K562 (cell line): Measurements from ENCODE around the gene ALDH16A1. TPM values are rescaled to one million over a fixed set of nuclear protein-coding genes. Genes with fewer than 3 reads are reported as not detected.

Experiments
- ATF7 ChIP-seq: fragments of 450-650 bp; IDR thresholded peaks from 2 replicates; pipeline ENCODE4 v1.7.1; 2014; ENCODE audit warnings: mild to moderate bottlenecking, moderate library complexity
- CBX1 ChIP-seq: sonication (generic); IDR thresholded peaks from 2 replicates; pipeline ENCODE4 v1.6.1; 2016; ENCODE audit warnings: antibody characterized with exemption, low read depth, mild to moderate bottlenecking
- CEBPB ChIP-seq: fragments of 450-650 bp; IDR thresholded peaks from 2 replicates; pipeline ENCODE4 v1.6.1; 2016; ENCODE audit warnings: missing genetic modification characterization, missing compliant biosample characterization
- CHAMP1 ChIP-seq: fragments of 450-650 bp; IDR thresholded peaks from 2 replicates; pipeline ENCODE4 v1.6.1; 2016; ENCODE audit warnings: mild to moderate bottlenecking
- CREBBP ChIP-seq: IDR thresholded peaks from one replicate; pipeline ENCODE4 v1.6.1; 2012; ENCODE audit warnings: low read depth, mild to moderate bottlenecking, control low read depth, inconsistent platforms, low read length
- DMBX1 ChIP-seq: fragments of 250-450 bp; sonication (Bioruptor Pico); IDR thresholded peaks from 2 replicates; pipeline ENCODE4 v1.8.0; 2022; ENCODE audit warnings: inconsistent platforms, mild to moderate bottlenecking, moderate library complexity, borderline replicate concordance
- GABPA ChIP-seq: fragments of 200-800 bp; sonication (Bioruptor generic); conservative IDR thresholded peaks from 2 replicates; pipeline ENCODE4 v1.6.1; 2016; ENCODE audit warnings: low read depth, missing genetic modification characterization, missing compliant biosample characterization
- HCFC1 ChIP-seq: IDR thresholded peaks from 2 replicates; pipeline ENCODE4 v1.6.1; 2012; ENCODE audit warnings: low read depth, low read length, improper control_type of control experiment
- HNRNPK ChIP-seq: fragments of 200-400 bp; formaldehyde crosslinking; IDR thresholded peaks from one replicate; pipeline ENCODE4 v1.6.1; 2018; ENCODE audit warnings: mild to moderate bottlenecking, low read depth, low read length; ENCODE audit not compliant: poor library complexity, severe bottlenecking
- ILF3 ChIP-seq: fragments of 450-650 bp; IDR thresholded peaks from 2 replicates; pipeline ENCODE4 v1.6.1; 2018; ENCODE audit warnings: antibody characterized with exemption, mild to moderate bottlenecking, moderate library complexity, borderline replicate concordance
- IRF9 ChIP-seq: fragments of 450-650 bp; IDR thresholded peaks from 2 replicates; pipeline ENCODE4 v1.6.1; 2016; ENCODE audit warnings: missing biosample characterization, missing genetic modification characterization
- MEF2D ChIP-seq: conservative IDR thresholded peaks from 2 replicates; pipeline ENCODE4 v1.6.1; 2016; ENCODE audit warnings: low read depth, missing genetic modification characterization, missing compliant biosample characterization
- MTF1 ChIP-seq: fragments of 250-450 bp; sonication (Bioruptor Pico); IDR thresholded peaks from 2 replicates; pipeline ENCODE4 v1.9.0; 2021; ENCODE audit warnings: moderate library complexity, mild to moderate bottlenecking, inconsistent platforms, borderline replicate concordance
- NFATC3 ChIP-seq: fragments of 450-650 bp; IDR thresholded peaks from 2 replicates; pipeline ENCODE4 v1.6.1; 2017; ENCODE audit warnings: mild to moderate bottlenecking
- NFE2 ChIP-seq: IDR thresholded peaks from 2 replicates; pipeline ENCODE4 v1.6.1; 2014; ENCODE audit warnings: antibody characterized with exemption, low read depth
- PTBP1 ChIP-seq: fragments of 200-400 bp; formaldehyde crosslinking; IDR thresholded peaks from 2 replicates; pipeline ENCODE4 v1.6.1; 2017; ENCODE audit warnings: low read depth, low read length
- RCOR1 ChIP-seq, 2 experiments: IDR thresholded peaks; 2 replicates each; pipeline ENCODE4 v1.6.1; 2012; ENCODE audit warnings: low read depth in 2 of 2, low read length in 2 of 2, borderline replicate concordance in 1 of 2, improper control_type of control experiment in 1 of 2
- SMARCA4 ChIP-seq: fragments of 450-650 bp; IDR thresholded peaks from 2 replicates; pipeline ENCODE4 v1.6.1; 2016
- SPI1 ChIP-seq: IDR thresholded peaks from 2 replicates; pipeline ENCODE4 v1.6.1; 2011; ENCODE audit warnings: low read depth, low read length, control low read depth, borderline replicate concordance
- TEAD1 ChIP-seq, 2 experiments: fragments of 450-650 bp in 1 of 2; sonication (generic) in 1 of 2; formaldehyde crosslinking; IDR thresholded peaks; 2 replicates each; pipeline versions ENCODE4 v1.4.0 to v1.8.0; 2020 to 2022; ENCODE audit warnings: mild to moderate bottlenecking in 2 of 2, missing genetic modification reagents in 1 of 2
- TFAM ChIP-seq: fragments of 250-450 bp; sonication (Bioruptor Pico); conservative IDR thresholded peaks from 2 replicates; pipeline ENCODE4 v1.5.0; 2021; ENCODE audit warnings: mild to moderate bottlenecking, moderate library complexity
- TOE1 ChIP-seq, 2 experiments: fragments of 450-650 bp in 1 of 2; sonication (generic) in 1 of 2; formaldehyde crosslinking in 1 of 2; IDR thresholded peaks; 2 replicates each; pipeline versions ENCODE4 v1.7.1 to v1.8.0; 2016 to 2022; ENCODE audit warnings: borderline replicate concordance in 2 of 2, mild to moderate bottlenecking in 2 of 2, antibody characterized with exemption in 1 of 2, inconsistent platforms in 1 of 2, low read depth in 1 of 2, missing genetic modification reagents in 1 of 2, moderate library complexity in 1 of 2
- XRCC4 ChIP-seq: IDR thresholded peaks from one replicate; pipeline ENCODE4 v1.6.1; 2011; ENCODE audit not compliant: insufficient read depth, insufficient read length; ENCODE audit errors: extremely low read depth
- ZNF12 ChIP-seq: sonication (generic); formaldehyde crosslinking; IDR thresholded peaks from 2 replicates; pipeline ENCODE4 v1.4.0; 2020; ENCODE audit warnings: mild to moderate bottlenecking, missing genetic modification reagents
- ZNF174 ChIP-seq: fragments of 250-450 bp; sonication (Bioruptor Pico); IDR thresholded peaks from 2 replicates; pipeline ENCODE4 v1.4.0; 2020; ENCODE audit warnings: mild to moderate bottlenecking
- ZNF766 ChIP-seq: fragments of 200-800 bp; sonication (Bioruptor generic); conservative IDR thresholded peaks from 2 replicates; pipeline ENCODE4 v1.6.1; 2016; ENCODE audit warnings: missing genetic modification characterization, missing compliant biosample characterization
- ZNF830 ChIP-seq: fragments of 250-450 bp; sonication (Bioruptor Pico); IDR thresholded peaks from 2 replicates; pipeline ENCODE4 v1.5.0; 2021; ENCODE audit warnings: mild to moderate bottlenecking
- polyA plus RNA-seq, 8 experiments: library from polyadenylated mRNA; depleted of rRNA in 4 of 8; stranded (reverse) in 5 of 8; unstranded in 3 of 8; fragments of >200 nt; fragmentation: Nextera tagmentation in 2 of 8; fragmentation: Illumina TruSeq in 1 of 8; extraction: Ambion mirVana in 2 of 8; extraction: Trizol in 1 of 8; gene quantifications; 2 replicates each; pipeline versions ENCODE4 v1.2.1 to v1.2.3, GENCODE V29; 2011 to 2014; ENCODE audit warnings: inconsistent platforms in 1 of 8, missing spikeins in 1 of 8
- total RNA-seq, 7 experiments: library from RNA; depleted of rRNA in 6 of 7; stranded (reverse); fragments of >200 nt in 6 of 7; fragmentation: Illumina TruSeq in 2 of 7; extraction: Trizol in 2 of 7; gene quantifications; 2 replicates each; pipeline versions ENCODE4 v1.2.1 to v1.2.3, GENCODE V29; 2011 to 2021; ENCODE audit warnings: low replicate concordance in 1 of 7

ALDH16A1 gene
- total and polyA plus RNA-seq, 9 of the 15 experiments (the other 6 are each of a cell fraction or from before 2014, with no cell fraction given), result 2.2 to 52.2 (median 7.6) TPM

GRCh38 chr19:49468746-49469447, 15.9 kb downstream of the ALDH16A1 start (continued):
- TF ChIP-seq GABPA (tag) (no peak), TFAM (CRISPR knock-in tag) (no peak), IRF9 (tag) (no peak), PTBP1 (no peak), ATF7 (peak; percentile 21; the same call in 1 of the 2 replicates), NFATC3 (no peak), ZNF830 (CRISPR knock-in tag) (no peak), RCOR1 (IDR thresholded peaks at IDR 0.05; ENCODE audit: borderline replicate concordance in 1 of 2, low read depth in 2 of 2, low read length in 2 of 2) (peak; percentile 29 to 87; a peak in 2 of 4 replicates), ZNF174 (CRISPR knock-in tag) (no peak), ILF3 (no peak), HNRNPK (no peak), TEAD1 (CRISPR knock-in tag; IDR thresholded peaks at IDR 0.05) (0 out of 4 replicates have a peak, but pooled peaks of 1 of the 2 experiments have one; percentile 10), XRCC4 (no peak), TOE1 (IDR thresholded peaks at IDR 0.05; ENCODE audit: borderline replicate concordance) (no peak), TOE1 (CRISPR knock-in tag; IDR thresholded peaks at IDR 0.05; ENCODE audit: borderline replicate concordance, low read depth) (no peak), ZNF12 (CRISPR knock-in tag) (no peak), CEBPB (tag) (no peak), CBX1 (no peak), CREBBP (no peak), MTF1 (CRISPR knock-in tag) (no peak), CHAMP1 (no peak), SMARCA4 (no peak), NFE2 (no peak), SPI1 (peak; percentile 85), MEF2D (peak; percentile 79; the same call in 1 of the 2 replicates), HCFC1 (no peak), DMBX1 (CRISPR knock-in tag) (no peak), ZNF766 (no peak)
